Activated CD8-positive, alpha-beta T cell treated with anti-CD3 and anti-CD28 coated beads, Interleukin-2, amount 10 ng/mL, durations not matched to agents 7 days and 5 days (primary cell): Measurements from ENCODE around the gene DCDC1. TPM values are rescaled to one million over a fixed set of nuclear protein-coding genes. Genes with fewer than 3 reads are reported as not detected.

Source experiments
- ATAC-seq: fragments of 150-1000 bp; cut with Tn5 transposase; one replicate; pipeline ENCODE4 v1.10.0; 2021; ENCODE audit warnings: moderate library complexity
- CTCF ChIA-PET: fragments of 350-600 bp; sonication (Branson Sonifier 250); formaldehyde crosslinking; loops from one replicate; lab custom pipeline; 2021; ENCODE audit warnings: antibody characterized with exemption; lab: Charles Lee
- POLR2A ChIA-PET: fragments of 350-600 bp; sonication (Branson Sonifier 250); formaldehyde crosslinking; loops from one replicate; lab custom pipeline; 2021; ENCODE audit warnings: antibody characterized with exemption; lab: Charles Lee
- DNase-seq: peaks from one replicate; pipeline ENCODE4 v3.0.0-alpha.2; 2020
- H3K27ac Mint-ChIP-seq: one replicate; pipeline ENCODE4 v1.8.0; 2021; ENCODE audit warnings: mild to moderate bottlenecking, mixed read lengths
- H3K27me3 Mint-ChIP-seq: one replicate; pipeline ENCODE4 v1.8.0; 2021; ENCODE audit warnings: low read depth, mixed read lengths
- H3K36me3 Mint-ChIP-seq: one replicate; pipeline ENCODE4 v1.8.0; 2021; ENCODE audit warnings: low read depth, mixed read lengths
- H3K4me1 Mint-ChIP-seq: one replicate; pipeline ENCODE4 v1.8.0; 2021; ENCODE audit warnings: low read depth, mixed read lengths
- H3K4me3 Mint-ChIP-seq: one replicate; pipeline ENCODE4 v1.8.0; 2021; ENCODE audit warnings: mild to moderate bottlenecking, mixed read lengths
- H3K9me3 Mint-ChIP-seq: one replicate; pipeline ENCODE4 v1.8.0; 2022; ENCODE audit warnings: mixed read lengths; ENCODE audit not compliant: insufficient read depth
- total RNA-seq, 2 experiments: library from RNA; stranded (reverse); gene quantifications; one replicate each; pipeline ENCODE4 v1.2.3, GENCODE V29; 2021

DCDC1 gene
- total RNA-seq, 2 experiments from 2014 or later = not detected

DNA sequence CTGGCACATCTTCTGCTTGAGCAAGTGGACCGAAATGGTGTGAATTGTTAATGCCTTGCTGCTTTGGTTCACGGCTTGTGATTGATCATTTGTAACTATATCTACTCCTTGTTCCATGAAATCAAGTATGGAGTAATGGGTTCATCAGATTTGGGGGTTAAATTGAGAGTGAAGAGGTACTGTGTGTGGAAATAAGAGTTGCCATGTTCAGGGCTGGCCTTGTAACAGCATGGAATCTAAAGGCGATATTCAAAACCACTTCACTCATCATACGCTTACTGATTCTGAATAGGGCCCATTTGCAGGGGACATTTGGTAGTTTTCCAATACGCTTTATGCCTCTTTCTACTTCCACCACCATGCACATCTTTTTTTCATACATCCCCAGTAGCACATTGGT, 122.2 kb downstream of the DCDC1 start:
- no peak for DNase-seq
- no peak for ATAC-seq
- POLR2A ChIA-PET = no interaction called here
- H3K9me3 Mint-ChIP-seq = no peaks in the 10 kb centered on the region
- H3K27me3 Mint-ChIP-seq = no peaks in the 10 kb centered on the region
- H3K4me1 Mint-ChIP-seq = no peaks in the 10 kb centered on the region
- CTCF ChIA-PET = no interaction called here
- H3K4me3 Mint-ChIP-seq = no peak overlapping the region
- no peak overlapping the region for H3K27ac Mint-ChIP-seq
- H3K36me3 Mint-ChIP-seq = no peaks in the 10 kb centered on the region

DNA sequence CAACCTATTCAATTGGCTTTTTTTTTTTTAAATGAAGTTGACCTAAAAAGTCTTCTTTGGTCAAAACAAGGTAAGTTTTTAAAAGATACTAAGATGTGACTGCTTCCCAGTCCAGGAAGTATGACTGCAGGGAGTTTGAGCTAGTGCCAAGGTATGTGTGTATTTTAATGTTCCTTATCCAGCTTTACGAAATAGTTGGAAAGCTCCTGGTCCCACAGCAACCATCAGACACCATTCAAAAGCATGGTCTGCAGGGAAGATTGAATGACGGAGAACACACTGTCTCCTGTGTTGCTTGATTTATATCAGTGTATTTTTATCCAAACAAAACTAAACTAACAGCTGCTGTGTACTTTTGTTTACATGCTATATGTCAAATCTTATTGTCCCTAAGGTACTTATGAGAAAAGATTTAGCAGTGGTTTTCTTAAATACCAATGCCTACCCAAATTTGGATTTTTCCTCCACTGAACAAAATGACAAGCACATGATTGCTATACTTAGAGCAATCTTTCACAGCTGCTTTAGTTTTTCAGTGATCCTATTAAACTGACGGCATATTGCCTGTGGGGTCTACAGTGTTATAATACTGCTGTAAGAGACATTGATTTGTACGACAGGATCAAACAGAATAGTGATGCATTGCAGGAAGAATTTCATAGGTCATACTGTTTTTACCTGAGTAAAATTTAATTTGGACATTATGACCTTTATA, 122.9 kb downstream of the DCDC1 start:
- no peaks in the 10 kb centered on the region for H3K36me3 Mint-ChIP-seq
- DNase-seq (no peak), ATAC-seq (no peak)
- H3K4me1 Mint-ChIP-seq = no peaks in the 10 kb centered on the region
- no peak overlapping the region for H3K27ac Mint-ChIP-seq
- ChIA-PET POLR2A (interaction anchor here (0.7 kb wide), 1 partner anchor 26 kb away, joined by 5 read pairs; no protein-coding TSS in a partner anchor), CTCF (interaction anchor here (0.9 to 1.2 kb wide), 2 partner anchors 10 to 18 kb away, joined by 3 to 4 read pairs; no protein-coding TSS in a partner anchor)
- H3K27me3 Mint-ChIP-seq = no peaks in the 10 kb centered on the region
- no peaks in the 10 kb centered on the region for H3K9me3 Mint-ChIP-seq
- H3K4me3 Mint-ChIP-seq = no peak overlapping the region

DNA sequence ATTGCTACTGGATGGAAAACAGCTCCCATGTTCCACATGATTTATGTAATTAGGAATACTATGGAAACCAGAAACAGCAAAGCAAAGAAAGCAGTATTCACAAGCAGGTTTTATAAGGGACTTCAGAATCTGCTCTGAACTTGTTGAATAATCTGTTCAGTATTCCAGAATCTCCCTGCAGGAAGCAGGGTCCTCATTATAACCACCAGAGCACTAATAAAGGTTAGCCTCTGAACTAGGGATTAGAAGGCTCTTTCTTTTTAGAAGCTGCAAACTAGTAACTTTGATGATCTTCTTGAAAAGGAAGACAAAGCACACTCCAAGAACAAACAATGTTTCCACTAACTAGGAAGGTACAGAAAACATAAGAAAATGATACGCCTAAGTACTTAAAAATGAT, 125.8 kb downstream of the DCDC1 start:
- ATAC-seq (no peak), DNase-seq (no peak)
- no peaks in the 10 kb centered on the region for H3K36me3 Mint-ChIP-seq
- POLR2A ChIA-PET = no interaction called here
- H3K4me3 Mint-ChIP-seq = no peak overlapping the region
- no peaks in the 10 kb centered on the region for H3K27me3 Mint-ChIP-seq
- H3K4me1 Mint-ChIP-seq = no peaks in the 10 kb centered on the region
- no peaks in the 10 kb centered on the region for H3K9me3 Mint-ChIP-seq
- no peak overlapping the region for H3K27ac Mint-ChIP-seq
- CTCF ChIA-PET = interaction anchor here (1.3 kb wide), 1 partner anchor 714 kb away, joined by 4 read pairs; no protein-coding TSS in a partner anchor

DNA sequence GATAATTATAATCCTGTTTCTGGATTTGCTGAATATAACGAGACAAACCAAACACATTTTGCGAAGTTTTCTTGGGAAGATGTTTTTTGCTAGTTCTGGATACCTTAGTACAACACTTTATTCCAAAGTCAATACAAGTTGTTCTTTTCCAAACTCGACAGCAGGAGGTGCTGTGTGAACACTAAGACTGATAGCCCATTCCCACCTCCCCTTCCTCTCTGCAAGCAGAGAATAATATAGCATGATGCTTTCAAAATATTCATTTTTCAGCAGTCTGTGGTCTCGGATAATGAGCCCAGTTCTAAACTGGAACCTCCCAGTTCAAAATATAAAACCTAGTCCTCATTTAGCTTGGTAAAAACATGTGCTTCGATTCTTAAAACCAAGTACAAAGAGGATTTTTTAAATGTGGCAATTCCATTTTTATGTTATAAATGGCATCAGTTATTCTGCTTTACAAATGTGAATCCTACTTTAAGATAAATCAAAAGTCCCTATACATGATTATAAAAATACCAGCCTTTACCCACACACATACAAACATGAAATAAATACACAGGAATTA, 129.1 kb downstream of the DCDC1 start:
- peak; percentile 25 for DNase-seq
- Mint-ChIP-seq H3K27ac (no peak overlapping the region), H3K36me3 (no peaks in the 10 kb centered on the region), H3K4me1 (no peaks in the 10 kb centered on the region), H3K4me3 (no peak overlapping the region), H3K9me3 (no peaks in the 10 kb centered on the region), H3K27me3 (peaks cover 4% of the 10 kb centered on the region)
- ATAC-seq = no peak
- ChIA-PET CTCF (interaction anchor here (0.6 to 6.0 kb wide), 6 partner anchors 21 to 936 kb away, joined by 3 to 27 read pairs (median 4); no protein-coding TSS in a partner anchor), POLR2A (interaction anchor here (0.5 kb wide), 1 partner anchor 127 kb away, joined by 3 read pairs; no protein-coding TSS in a partner anchor)

DNA sequence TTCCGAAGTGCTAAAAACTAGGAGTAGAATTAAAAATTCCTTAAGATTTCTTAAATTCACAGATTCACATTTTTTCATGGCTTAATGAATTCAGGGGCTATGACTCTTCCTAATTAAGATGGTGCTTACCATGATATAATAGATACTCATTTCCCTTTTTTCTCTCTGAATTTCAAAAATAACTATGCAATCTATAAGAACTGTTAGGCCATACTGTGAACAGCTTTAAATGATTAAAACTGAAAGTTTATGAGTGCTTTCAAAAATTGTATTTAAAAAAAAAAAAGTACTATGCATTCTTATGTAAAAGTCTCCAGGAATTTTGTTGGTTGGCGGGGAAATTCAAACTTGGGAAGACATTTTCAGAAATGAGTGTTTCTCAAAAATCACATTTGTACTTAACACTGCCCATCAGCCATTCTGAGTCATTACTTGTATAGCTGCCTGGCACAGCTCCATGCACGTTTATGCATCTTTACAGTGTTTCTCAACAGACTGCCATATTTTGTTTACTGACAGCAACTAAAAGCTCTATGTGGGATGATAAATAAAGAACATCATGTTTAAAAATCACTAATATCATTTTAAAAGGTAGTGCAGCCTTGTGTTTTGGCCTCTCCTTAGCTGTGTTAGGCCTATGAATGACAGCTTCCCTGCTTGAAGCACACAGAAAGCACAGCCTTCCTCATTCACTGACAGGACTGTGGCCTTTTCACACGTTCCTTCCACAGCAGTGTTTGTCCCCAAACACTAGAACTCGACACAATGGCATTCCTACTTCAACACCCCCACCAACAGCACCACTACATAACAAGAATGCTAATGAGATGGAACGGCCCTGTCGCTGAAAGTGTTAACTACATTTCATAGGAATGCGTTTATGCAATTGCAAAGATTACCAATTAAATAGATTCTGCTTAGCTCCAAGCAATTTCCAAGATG, 131.4 kb downstream of the DCDC1 start:
- Mint-ChIP-seq H3K27ac (no peak overlapping the region), H3K4me3 (no peak overlapping the region), H3K9me3 (no peaks in the 10 kb centered on the region), H3K27me3 (peaks cover 11% of the 10 kb centered on the region), H3K36me3 (no peaks in the 10 kb centered on the region), H3K4me1 (no peaks in the 10 kb centered on the region)
- DNase-seq (no peak), ATAC-seq (no peak)
- ChIA-PET CTCF (interaction anchor here (0.8 to 6.0 kb wide), 3 partner anchors 7 to 720 kb away, joined by 4 to 27 read pairs (median 5); no protein-coding TSS in a partner anchor), POLR2A (no interaction called here)

DNA sequence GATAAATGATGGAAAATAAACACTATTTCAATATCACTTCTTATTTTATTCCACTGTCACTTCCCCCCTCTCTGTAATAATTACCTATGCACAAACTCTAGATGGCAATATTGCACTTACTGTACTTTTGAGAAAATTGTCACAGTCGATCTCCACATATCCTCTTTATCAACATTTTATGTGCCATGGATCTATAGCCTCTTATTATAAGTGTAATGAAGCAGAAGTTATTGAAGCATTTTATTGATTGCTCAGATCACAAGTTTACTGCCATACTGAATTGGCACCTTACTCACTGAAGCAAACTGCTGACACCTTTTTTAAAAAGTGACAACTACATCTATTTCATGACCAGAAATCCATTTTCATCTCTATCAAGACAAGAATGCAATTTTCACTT, 133.4 kb downstream of the DCDC1 start:
- CTCF ChIA-PET = interaction anchor here (0.8 to 6.0 kb wide), 4 partner anchors 10 to 722 kb away, joined by 3 to 27 read pairs (median 4); no protein-coding TSS in a partner anchor
- DNase-seq = no peak
- POLR2A ChIA-PET = no interaction called here
- Mint-ChIP-seq H3K27me3 (peaks cover 11% of the 10 kb centered on the region), H3K36me3 (no peaks in the 10 kb centered on the region), H3K9me3 (no peaks in the 10 kb centered on the region), H3K4me3 (no peak overlapping the region), H3K4me1 (no peaks in the 10 kb centered on the region), H3K27ac (no peak overlapping the region)
- ATAC-seq = no peak

DNA sequence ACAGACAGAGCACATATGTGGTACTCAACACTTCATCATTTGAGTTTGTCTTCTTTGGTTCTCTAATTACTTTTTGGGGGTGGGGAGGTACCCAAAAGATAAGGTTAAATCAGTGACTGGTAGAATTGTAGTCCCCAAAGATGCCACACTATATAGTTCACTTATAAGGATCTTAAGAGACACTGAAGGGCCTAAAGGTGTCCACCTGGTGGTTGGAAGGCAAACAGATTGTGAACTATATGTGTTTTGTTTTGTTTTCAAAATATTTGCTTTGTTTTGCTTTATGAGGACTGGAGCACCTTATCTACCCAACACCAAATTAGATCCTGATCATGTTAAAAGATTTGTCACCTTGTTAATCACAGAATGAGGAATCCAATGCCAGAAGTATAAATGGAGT, 136.1 kb downstream of the DCDC1 start:
- Mint-ChIP-seq H3K4me3 (no peak overlapping the region), H3K27me3 (peaks cover 11% of the 10 kb centered on the region), H3K4me1 (no peaks in the 10 kb centered on the region), H3K27ac (no peak overlapping the region), H3K36me3 (no peaks in the 10 kb centered on the region), H3K9me3 (no peaks in the 10 kb centered on the region)
- ATAC-seq (no peak), DNase-seq (no peak)
- ChIA-PET CTCF (interaction anchor here (1.6 kb wide), 1 partner anchor 21 kb away, joined by 4 read pairs; no protein-coding TSS in a partner anchor), POLR2A (no interaction called here)

DNA sequence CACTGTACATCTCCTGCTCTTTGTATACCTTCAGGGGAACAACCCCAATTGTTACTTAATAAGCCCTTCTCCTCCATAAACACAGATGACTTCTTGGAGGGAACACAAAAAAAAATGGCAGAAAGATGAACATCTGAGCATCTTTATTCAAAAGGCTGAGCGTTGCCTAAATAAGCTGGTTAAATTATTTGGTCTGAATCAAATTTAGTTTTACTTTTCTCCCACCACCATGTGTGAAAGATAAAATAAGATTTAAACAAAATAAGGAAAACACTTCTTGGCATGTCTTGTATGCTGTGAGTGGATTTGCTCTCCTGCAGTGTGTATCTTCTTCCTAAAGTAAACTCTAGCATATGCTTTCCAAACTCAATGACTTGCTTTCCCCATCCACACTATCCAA, 137.9 kb downstream of the DCDC1 start:
- no peak overlapping the region for H3K4me3 Mint-ChIP-seq
- H3K4me1 Mint-ChIP-seq = no peaks in the 10 kb centered on the region
- DNase-seq (no peak), ATAC-seq (no peak)
- no peak overlapping the region for H3K27ac Mint-ChIP-seq
- H3K27me3 Mint-ChIP-seq = peaks cover 9% of the 10 kb centered on the region
- H3K9me3 Mint-ChIP-seq = no peaks in the 10 kb centered on the region
- CTCF ChIA-PET = interaction anchor here (1.6 kb wide), 1 partner anchor 7 kb away, joined by 5 read pairs; no protein-coding TSS in a partner anchor
- POLR2A ChIA-PET = interaction anchor here (0.6 kb wide), 1 partner anchor 829 kb away, joined by 5 read pairs; no protein-coding TSS in a partner anchor
- H3K36me3 Mint-ChIP-seq = no peaks in the 10 kb centered on the region

DNA sequence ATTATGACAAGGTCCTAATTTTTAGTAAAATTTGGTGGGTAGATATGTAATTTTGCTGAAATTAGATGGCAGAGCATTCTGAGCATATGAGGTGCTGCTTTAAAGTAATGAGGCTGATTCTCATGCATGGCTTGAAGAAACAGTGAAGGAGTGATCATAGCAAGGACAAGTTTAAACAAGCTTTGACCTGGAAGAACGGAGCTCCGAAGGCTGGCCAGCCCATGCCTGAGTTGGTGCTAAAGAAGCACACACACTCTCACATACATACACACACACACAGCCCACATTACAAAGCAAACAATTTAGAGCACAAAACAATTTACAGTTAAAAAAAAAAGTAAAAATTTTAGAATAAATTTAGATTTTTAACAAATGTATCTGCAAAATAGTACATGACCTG, 150.7 kb downstream of the DCDC1 start:
- Mint-ChIP-seq H3K27me3 (peaks cover 6% of the 10 kb centered on the region), H3K4me1 (no peaks in the 10 kb centered on the region), H3K9me3 (no peaks in the 10 kb centered on the region), H3K27ac (no peak overlapping the region), H3K4me3 (no peak overlapping the region), H3K36me3 (no peaks in the 10 kb centered on the region)
- no peak for DNase-seq
- ChIA-PET CTCF (no interaction called here), POLR2A (no interaction called here)
- no peak for ATAC-seq

DNA sequence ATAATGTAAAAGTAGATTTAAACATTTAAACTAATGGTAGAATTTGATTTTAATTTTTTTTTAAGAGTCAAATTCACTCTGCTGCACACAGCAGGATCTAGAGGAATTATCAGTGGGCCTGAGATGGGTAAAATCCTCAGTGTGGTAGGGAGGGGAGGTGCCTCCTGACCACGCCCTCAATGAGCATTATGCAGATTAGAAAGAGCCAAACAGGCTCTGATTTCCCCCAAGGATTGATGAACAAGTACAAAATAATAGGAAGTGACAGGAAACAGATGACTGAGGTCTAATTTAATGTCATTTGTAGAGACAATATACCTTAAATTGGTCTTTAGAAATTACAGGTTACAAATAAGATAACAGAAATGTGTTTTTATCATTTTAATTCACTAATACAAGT, 155.2 kb downstream of the DCDC1 start:
- Mint-ChIP-seq H3K4me1 (no peaks in the 10 kb centered on the region), H3K27me3 (peaks cover 2% of the 10 kb centered on the region)

DNA sequence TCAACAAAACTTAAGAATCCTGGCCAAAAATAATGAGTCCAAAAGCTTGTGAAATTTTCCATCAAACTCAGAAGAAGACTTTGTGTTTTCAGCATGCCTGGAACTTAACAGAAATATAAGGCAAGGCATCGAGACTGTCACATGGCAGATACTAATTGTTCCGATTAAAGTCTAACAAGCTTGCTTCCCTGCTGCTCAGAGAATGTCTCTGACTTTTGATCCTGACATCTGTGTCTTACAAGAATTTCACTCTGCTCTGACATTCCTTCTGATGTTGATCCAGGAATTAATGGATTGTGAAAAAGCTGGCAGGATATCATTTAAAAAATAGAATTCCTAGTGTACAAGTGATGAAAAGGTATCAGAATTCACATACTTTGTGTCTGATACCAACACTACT, 170.2 kb downstream of the DCDC1 start:
- Mint-ChIP-seq H3K4me3 (no peak overlapping the region), H3K27ac (no peak overlapping the region), H3K27me3 (no peaks in the 10 kb centered on the region), H3K4me1 (no peaks in the 10 kb centered on the region), H3K36me3 (no peaks in the 10 kb centered on the region), H3K9me3 (no peaks in the 10 kb centered on the region)
- POLR2A ChIA-PET = no interaction called here
- ATAC-seq (no peak), DNase-seq (no peak)
- CTCF ChIA-PET = no interaction called here

More for the DNA sequence above, 155.2 kb downstream of the DCDC1 start:
- ChIA-PET POLR2A (no interaction called here), CTCF (no interaction called here)
- Mint-ChIP-seq H3K9me3 (no peaks in the 10 kb centered on the region), H3K4me3 (no peak overlapping the region), H3K27ac (no peak overlapping the region), H3K36me3 (no peaks in the 10 kb centered on the region)
- ATAC-seq (no peak), DNase-seq (no peak)
